ENCODE results near the gene C4orf54.

C4orf54 gene

DNA sequence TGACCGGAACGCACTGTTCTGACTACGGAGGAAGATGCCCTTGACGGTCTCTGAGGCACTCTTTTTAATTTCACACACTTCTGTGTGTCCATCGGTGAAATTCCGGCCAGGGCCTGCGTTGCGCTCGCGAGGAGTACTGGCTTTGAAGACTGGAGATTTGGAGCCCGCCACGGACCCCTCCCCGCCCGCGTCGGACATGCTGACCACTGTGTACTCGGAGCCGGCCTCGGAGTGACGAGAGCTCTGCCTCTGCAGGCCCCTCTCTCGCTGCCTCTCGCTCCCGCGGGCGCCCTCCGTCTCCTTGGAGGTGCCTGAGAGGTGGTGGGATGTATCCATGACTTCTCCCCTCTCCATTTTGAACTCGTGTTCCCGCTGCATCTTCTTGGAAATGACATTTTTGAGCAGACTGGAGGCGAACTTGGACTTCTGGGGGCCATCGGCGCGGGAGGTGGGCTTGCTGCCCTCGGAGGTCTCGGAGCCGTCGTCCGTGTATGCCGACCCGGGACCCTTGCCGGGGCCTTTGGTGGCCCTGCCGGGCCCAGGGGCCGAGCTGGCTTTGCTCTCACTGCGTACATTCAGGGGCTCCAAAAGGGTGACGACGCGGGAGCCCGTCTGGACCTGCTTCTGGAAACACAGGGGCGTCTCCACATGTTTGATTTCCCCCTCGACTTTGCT lies 5.7 kb downstream of the C4orf54 start:
- no peak for DNase-seq (ENCODE audit: low read depth in 2 of 2)

DNA sequence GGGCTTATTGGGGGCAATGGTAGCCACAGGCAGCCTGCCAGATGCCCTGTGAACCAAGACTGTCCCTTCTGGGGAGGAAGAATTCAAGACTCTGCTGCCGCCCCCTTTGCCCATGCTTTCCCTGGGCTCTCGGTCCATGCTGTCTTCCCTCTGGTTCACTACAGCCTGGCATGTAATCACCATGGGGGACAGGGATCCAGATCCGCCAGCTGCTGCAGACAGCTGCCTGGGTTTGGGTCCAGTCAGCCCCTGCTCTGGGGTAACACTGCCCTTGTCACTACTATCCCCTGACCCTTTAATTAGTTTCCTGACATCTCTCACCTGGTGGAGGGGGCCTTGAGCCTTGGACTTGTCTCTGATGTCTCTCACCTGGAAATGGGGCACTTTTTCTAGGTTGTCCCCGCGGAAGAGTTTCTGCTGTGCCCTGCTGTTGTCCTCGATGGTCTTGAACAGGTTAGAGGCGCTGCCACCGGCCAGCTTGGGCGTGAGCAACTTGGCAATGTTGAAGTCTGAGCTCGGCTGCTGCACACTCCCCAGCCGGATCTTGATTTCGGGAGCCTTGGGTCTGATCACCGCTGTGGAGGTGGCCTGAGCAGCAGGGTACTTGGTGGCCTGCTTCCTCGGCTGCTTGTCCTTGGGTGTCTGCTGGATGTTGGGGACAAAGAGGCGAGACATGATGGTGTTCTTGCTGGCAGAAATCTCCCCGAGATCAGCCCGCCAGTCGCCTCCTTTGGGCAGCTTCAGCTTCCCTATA lies 6.4 kb downstream of the C4orf54 start:
- DNase-seq (ENCODE audit: low read depth in 2 of 2), result no peak

DNA sequence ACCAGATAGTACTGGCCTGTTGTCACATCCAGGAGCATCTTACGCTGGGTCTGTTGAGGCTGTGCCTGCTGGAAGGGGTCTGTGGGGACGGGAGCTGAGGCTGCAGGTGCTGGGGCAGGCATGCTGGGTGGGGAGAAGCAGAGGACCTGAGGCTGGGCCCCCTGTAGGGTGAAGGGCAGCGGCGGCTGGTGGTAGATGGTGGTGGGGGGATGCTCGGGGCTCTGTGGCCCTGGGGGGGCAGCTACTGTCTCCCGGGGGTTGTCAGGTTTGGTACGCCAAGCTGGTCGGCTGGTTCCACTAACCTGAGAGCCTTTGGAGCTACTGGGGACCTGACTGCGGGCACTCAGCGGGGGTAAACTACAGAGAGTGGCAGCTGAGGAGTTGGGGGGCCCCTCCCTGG lies 7.8 kb downstream of the C4orf54 start:
- DNase-seq (ENCODE audit: low read depth in 2 of 2), result no peak

DNA sequence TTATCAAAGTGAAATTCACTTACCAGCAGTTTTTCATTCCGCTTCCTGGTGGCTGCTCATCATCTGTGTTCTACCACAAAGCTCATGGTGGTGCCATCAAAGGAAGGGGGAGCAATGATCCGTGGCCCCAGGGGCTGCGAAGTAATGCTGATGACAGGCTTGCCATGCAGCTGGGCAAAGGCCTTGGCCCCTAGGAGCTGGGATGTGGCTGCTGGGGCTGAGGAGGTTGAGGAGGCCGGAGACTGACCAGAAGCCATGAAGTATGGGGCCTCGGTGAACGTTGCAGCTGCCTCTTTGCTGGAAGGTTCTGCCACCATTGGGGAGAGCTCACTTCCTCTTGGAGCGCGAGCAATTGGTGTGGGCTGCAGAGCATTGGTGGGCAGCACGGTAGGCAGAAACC lies 8.4 kb downstream of the C4orf54 start:
- DNase-seq (ENCODE audit: low read depth in 2 of 2), result no peak

DNA sequence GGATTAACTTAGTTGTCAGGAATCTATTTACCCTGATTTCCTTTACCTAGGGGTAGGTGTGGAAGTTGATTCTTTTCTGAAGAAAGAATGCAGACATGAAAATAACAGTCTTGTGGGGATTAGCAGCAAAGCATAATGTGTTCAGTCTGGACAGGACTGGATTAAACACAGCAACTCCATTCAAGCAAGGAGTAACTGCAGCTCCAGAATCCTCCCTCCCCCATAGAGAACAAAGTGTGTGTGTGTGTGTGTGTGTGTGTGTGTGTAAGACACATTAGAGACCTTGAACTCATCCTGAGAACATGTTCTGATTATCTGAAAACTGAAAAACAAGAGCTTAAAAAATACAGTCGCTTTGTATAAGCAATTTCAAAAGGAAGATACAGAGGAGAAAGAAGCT lies 9.3 kb downstream of the C4orf54 start:
- no peak for DNase-seq (ENCODE audit: low read depth in 2 of 2)

DNA sequence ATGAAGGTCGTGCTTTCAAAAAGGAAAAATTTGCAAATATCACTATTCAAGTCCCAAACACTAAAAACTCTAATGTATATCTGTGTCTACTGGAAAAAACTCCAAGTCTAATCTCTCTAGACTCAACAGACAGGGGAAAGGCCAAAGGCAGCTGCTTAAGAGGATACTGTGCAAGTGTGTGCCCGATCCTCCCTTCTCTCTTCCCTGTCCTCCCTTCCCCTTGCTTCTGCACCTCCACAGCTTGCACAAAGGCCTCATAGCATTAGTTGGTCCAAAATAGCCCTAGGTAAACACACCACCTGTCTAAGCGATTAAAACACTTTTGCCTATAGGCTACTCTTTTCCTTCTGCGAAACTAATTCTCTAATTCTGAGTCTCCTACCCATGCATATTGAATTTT lies 10.6 kb downstream of the C4orf54 start:
- no peak for DNase-seq (ENCODE audit: low read depth in 2 of 2)

DNA sequence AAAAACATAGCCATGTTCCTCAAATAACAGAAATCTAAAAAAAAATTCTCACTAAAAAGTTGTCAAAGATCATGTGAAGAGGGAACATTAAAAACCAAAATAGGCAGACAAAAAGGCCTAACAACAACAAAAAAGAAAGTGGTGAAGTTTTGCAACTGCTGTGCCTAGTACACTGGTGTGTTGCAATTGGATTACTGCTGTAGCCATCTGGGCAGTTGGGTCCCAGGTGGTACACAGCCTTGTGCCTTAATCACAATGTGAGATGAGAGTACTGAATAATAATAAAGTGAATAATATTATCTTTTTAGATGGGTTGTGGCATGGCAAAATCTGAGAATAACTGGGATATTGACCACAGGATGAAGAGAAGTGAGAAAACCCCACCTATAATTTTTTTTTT lies 12.0 kb downstream of the C4orf54 start:
- DNase-seq (ENCODE audit: low read depth in 2 of 2), result no peak

DNA sequence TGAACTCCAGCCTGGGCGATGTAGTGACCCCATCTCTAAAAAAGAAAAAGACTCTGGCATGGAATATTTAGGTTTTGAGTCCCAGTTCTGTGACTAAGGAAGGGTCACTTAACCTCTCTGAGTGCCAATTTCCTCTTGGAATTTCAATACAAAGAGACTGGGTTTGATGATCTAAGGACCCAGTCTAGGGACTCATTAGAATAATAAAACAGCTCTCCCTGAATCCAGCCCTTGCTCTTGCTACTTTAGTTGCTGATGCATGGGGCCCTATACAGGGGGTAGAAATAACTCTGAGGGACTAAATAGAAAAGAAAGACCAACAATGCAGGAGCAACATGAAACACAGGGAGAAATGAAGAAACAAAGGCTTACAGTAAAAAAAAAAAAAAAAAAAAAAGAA lies 12.6 kb downstream of the C4orf54 start:
- DNase-seq (ENCODE audit: low read depth in 2 of 2), result no peak

DNA sequence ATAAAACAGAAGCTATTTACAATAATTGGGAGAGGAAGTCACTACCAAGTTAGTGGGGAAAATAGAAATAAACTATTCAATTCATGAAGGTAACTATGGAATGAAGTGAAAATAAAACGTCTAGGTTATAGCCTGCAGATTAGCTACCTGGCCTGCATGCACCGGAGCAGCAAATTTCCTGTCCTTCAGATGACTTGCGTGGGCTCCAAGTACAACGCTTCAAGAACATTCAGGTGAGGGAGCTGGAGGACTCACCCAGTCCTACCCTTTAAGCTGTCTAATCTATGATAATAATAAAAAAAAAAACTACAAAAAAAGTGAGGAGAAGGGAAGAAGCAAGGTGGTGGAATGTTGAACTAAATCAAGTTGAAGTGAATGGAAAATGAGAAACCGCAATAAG lies 13.2 kb downstream of the C4orf54 start:
- no peak for DNase-seq (ENCODE audit: low read depth in 2 of 2)

DNA sequence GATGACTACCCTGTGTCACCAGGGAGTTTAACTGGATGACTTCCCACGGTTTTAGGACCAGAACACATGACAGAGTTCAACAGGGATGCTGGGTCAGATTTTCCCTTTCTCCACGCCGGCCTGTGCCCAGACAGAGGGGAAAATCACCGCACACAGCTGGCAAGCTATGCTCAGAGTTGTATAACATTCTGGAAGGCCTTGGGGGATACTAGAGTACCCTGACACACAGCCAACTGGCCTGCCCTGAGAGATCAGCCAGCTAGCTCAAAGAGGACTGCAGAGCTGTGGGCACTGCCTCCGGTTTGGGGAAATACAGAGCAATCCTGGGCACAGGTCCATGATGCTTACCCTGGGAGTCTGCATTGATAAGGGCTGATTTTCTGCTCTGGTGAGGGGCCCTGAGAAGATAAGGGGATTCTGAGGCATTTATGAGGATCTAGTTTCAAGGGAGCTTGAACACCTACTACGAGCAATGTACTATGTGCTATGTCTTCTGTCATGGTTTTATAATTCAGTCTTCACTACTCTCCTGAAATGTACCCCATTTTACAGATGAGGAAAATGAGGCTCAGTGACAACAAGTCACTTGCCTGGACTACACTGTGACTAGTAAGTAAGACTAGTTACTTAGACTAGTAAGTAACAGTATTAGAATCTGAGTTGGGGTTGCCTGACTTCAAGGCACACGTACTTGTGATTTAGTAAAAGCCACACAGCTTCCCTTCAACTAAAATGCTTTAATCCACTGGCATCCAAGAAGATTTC lies 14.7 kb downstream of the C4orf54 start:
- no peak for DNase-seq (ENCODE audit: low read depth in 2 of 2)

DNA sequence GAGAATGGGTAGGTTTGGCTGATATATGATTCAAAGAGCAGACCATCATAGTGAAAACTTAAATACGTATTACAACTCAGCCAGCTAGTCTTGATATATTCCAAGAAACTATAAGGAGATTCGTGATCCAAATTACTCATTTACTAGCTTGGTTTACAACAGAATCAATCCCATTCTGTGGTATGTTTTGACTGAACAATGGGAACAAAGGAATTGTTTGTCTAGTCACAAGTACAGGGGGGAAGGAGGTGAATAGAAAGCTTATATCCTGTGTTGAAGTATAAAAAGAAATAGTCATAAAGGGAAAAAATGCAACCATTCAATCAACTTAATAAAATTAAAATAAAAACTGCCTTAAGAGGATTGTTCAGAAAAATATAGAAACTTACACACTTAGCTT lies 17.0 kb downstream of the C4orf54 start:
- DNase-seq (ENCODE audit: low read depth in 2 of 2), result no peak

DNA sequence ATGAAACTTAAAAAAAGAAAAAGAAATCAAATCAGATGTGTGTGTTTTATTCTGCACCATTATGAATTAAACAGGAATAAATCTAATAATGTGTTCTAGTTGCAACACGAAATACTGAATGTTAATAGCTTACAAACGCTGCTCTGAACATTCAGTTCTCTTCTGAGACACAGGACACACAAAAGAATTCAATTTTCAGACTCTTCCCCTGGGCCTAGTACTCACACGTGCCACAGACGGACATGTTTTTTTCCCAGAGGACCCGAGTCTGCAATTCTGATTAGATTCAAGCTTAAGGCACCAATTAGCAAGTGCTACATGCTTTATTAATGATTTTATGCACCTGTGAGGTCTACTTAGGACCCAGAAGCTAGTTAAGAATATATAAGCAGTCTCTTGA lies 20.5 kb downstream of the C4orf54 start:
- DNase-seq (ENCODE audit: low read depth in 2 of 2), result no peak

DNA sequence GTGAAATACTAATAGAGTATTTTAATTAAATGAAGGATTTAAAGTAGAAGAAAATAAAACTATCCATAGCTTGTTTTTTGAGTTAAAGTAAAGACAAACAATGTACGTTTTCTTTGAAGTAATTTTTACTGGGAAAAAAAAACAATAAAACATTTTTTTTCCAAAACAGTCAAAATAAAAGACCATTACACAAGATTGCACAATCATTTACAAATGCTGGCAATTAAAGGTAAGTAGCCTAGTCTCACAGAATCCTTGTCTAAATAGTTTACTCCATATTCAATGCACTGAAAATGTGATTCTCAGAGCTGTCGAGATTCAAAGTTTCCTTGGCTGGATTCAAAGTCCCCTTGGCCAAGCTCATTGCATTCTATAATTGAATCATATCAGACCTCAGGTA lies 21.2 kb downstream of the C4orf54 start:
- DNase-seq (ENCODE audit: low read depth in 2 of 2), result no peak

DNA sequence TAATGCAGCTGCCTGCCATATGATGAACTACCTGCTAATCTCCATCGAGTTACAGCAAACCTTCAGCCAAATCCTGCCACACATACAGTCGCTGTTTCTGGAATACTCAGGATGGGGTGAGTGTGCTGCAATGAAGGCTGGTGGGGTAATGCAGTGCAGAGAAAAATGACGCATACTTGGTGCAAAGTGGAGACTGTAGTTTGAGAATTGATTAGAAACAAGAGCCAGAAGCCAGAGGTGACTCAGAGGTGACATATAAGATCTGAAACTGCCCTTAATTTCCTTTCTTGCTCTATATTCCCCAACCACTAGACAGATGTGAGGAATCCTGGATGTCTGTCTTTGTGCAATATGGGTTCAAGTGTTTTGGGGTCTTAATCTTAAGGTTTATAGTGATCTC lies 22.0 kb downstream of the C4orf54 start:
- DNase-seq (ENCODE audit: low read depth in 2 of 2), result no peak

DNA sequence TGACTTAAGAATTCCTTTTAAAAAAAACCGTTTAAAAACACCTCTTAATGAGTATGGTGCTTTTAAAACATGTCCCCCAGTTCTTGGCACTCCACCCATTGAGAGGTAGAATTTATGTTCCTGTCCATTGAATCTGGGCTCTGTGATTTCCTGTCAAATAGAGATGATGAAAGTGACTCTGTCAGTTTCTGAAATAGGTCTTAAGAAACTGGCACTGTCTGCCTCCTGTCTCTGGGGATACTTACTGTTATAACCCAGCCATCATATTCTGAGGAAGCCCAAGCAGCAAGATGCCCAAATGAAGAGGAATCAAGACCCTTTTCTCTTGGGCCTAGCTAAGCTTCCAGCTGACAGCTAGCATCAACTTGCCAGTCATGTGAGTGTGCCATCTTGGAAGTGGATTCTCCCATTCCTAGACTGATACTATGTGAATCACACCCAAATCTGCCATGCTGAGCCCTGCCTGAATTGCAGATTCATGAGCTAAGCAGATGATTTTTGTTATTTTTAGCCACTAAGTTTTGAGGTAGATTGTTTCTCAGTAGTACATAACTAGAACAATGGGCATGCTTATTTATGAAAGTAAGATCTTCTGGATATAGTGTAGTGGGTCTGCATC lies 22.8 kb downstream of the C4orf54 start:
- no peak for DNase-seq (ENCODE audit: low read depth in 2 of 2)

DNA sequence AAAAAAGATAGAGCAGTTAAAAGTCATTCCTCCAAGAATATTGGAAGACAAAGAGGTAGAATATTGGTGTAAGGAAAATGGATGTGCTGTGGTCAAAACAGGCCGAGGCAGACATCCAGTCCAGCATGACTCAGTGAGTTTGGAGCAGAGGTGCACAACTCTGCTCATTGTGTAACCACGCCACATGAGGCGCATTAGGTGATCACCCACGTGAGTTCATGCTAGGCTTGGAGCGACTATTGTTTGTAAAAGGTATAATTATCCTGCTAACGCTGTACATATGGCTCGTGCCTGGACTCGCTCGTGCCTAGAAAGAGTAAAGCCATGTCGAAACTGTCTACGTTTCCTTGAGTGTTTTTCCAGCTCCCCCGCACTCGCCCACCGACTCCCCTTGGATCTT lies 23.9 kb downstream of the C4orf54 start:
- DNase-seq (ENCODE audit: low read depth in 2 of 2), result no peak

DNA sequence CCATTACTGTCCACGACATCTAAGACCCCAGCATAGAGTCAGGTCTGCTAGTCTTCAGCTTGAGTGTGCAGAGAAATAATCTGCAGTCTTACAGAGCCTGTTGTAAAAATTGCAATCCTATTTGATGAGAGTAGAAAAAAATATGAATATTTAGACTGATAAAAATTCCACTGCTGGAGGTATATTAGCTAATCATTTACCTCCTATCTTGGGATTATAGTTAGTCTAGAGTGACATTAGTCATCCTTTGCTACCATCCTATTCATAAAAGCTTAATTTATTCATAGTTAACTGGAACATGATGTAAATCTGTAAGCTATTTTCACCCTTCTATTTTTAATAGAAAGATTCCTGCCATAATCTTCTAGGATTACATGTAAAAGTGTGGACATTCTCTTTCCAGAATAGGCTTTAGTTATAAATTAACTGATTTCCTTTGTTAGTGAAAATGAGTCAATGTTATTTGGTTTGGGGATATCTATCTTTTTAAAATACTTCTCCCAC lies 26.7 kb downstream of the C4orf54 start:
- DNase-seq (ENCODE audit: low read depth in 2 of 2), result no peak

DNA sequence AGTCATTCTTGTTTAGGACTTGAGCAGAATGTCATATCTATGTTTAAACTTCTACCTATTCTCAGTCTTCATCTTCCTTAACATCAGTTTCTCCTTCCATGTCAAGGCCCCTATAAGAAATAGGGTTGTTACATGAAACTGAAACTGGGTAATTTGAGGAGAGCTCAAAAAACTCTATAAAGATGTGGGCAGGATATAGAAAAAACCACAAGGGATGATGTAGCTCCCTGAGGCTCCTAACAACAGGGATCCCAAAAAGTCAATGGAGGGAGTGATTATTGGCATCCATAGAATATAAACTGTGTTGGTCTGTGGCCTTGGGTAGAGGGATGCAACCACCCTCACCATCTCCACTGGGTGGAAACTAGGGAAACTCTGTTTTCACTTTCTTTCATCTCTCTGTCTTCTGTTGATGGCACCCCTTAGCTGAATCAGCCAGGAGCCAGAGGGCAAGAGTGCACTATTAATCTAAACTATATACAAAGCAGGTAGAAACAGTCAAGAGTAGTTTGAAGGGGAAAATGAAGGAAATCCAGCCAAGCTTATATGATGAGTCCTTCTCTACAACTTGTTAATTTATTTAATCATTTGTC lies 27.6 kb downstream of the C4orf54 start:
- DNase-seq (ENCODE audit: low read depth in 2 of 2), result no peak

DNA sequence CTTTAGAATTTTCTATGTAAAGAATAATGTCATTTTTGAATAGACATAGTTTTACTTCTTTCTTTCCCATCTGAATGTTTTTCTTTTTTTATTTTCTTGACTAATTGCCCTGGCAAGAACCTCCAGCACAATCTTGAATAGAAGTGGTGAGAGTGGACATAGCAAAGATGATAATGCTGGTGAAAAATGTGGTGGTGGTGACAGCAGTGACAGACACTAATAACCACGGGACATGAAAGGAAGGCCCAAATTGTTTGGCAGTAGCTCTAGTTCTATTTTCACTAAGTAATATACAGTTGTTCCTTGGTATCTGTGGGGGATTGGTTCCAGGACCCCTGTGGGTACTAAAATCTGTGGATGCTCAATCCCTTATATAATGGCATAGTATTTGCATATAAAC lies 29.6 kb downstream of the C4orf54 start:
- no peak for DNase-seq (ENCODE audit: low read depth in 2 of 2)

DNA sequence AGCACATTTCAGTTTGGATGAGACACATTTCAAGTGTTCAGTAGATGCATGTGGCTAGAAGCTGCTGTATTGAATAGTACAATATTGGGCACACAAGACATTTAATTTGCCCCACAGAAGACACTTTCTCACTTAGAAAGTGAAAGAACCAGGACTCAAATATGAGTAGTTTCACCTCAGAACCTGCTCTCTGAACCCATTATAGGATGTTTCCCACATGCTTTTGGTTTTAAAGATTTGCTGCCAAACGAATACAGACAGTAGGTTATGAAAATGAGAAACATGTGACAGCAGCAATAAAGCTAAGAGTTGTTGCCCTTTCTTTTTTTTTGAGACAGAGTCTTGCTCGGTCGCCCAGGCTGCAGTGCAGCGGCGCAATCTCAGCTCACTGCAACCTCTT lies 32.3 kb downstream of the C4orf54 start:
- no peak for DNase-seq (ENCODE audit: low read depth in 2 of 2)

DNA sequence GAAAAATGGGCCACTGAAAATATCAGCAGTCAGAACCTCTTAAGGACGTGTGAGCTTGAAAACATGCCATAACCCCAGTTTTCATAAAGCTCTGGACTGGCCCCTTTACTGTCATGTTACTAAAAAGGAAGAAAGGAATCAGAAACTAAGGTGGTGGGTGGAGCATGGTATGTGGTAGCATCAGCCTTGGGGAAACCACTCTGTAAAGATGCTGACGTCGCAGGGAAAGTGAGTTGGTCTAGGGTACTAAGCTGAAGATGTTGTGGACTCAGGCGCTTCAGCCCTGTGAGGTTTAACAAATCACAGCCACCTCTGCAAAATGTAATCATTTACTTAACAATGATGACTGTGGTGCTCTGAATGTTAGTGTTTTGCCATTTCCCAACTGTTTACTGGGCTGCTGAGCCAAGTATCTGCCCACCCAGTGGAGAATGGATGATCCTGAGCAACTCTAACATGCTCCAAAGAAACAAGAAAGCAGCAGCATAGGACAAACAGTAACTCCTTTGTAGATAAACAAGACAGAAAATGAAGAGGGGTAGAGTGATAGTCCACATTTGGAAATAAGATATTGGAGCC lies 33.4 kb downstream of the C4orf54 start:
- DNase-seq (ENCODE audit: low read depth in 2 of 2), result no peak

DNA sequence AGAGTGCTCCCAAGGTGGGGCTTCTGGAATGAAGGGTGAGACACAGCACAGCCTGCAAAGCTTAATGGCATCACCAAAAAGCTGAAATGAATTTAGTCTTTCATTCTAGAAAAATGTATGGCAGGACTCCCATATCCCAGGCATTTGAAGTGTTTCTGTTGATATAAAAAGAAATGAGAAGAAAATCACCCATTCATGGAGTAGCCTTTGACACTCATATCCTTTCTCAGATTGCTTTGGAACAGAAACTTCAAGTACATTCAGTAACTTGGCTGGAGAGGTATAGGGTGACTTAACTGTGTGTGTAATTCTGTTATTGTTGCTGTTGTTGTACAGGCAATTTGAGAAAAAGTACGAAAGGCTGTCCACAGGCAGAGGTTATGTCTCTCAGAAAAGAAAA lies 35.3 kb downstream of the C4orf54 start:
- DNase-seq (ENCODE audit: low read depth in 2 of 2), result no peak

All from fibroblast of skin of left quadriceps (primary cell).